ENCODE data around the gene ARIH2.

DNA sequence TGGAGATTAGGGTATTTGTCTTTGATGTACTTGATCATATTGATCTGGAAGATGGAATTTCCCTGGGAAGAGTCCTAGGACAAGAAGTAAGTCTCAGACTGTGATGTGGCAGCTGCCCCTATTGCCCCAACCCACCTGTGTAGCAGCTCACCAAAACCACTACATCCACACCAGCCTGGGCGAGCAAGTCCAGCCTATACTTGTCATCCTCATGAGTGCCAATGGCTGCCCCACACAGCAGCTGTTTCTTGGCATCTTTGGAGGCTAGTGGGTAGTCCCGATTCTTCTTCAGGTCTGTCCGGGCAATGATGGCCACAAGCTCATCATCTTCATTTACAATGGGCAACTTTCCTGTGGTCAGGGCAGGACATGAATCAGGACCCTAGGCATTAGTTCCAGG lies 107.9 kb downstream of the ARIH2 start:
- no peak for TF ChIP-seq POLR2AphosphoS5 (IDR thresholded peaks at IDR 0.05)
- TF ChIP-seq CTCF (IDR thresholded peaks at IDR 0.05; ENCODE audit: poor library complexity, severe bottlenecking) = no peak
- TF ChIP-seq SMC3 (conservative IDR thresholded peaks at IDR 0.05; ENCODE audit: poor library complexity) = no peak
- TF ChIP-seq EP300 (conservative IDR thresholded peaks at IDR 0.05; ENCODE audit: poor library complexity, severe bottlenecking) = no peak
- TF ChIP-seq REST (IDR thresholded peaks at IDR 0.05; ENCODE audit: borderline replicate concordance) = no peak
- TF ChIP-seq EZH2 (IDR thresholded peaks at IDR 0.05; ENCODE audit: borderline replicate concordance, insufficient read depth, low read length, poor library complexity, severe bottlenecking) = no peak
- TF ChIP-seq TAF1 (IDR thresholded peaks at IDR 0.05; ENCODE audit: low read depth) = no peak
- TF ChIP-seq RAD21 (conservative IDR thresholded peaks at IDR 0.05) = no peak
- TF ChIP-seq MXI1 (conservative IDR thresholded peaks at IDR 0.05; ENCODE audit: poor library complexity, severe bottlenecking) = no peak
